Neural cell (in vitro differentiated cells): ENCODE results near the gene TBPL1. TPM values are rescaled to one million over a fixed set of nuclear protein-coding genes. Genes with fewer than 3 reads are reported as not detected.
A peak's percentile ranks its signal among the peaks of the same experiment; 100 is the strongest.
"Not testable (repeated sequence)": the region's sequence is repeated elsewhere in the genome, so short reads cannot be mapped to it uniquely, and the experiment has no call there.

Experiments
- H2AFZ ChIP-seq: fragments of 200-600, 300-800 bp; sonication (generic), shearing (Covaris generic); 2 replicates; pipeline ENCODE4 v1.6.0; 2014; ENCODE audit warnings: low read depth, mild to moderate bottlenecking, antibody characterized with exemption, low read length, moderate library complexity
- H3F3A ChIP-seq: fragments of 200-600 bp; shearing (Covaris generic); 2 replicates; pipeline ENCODE4 v1.6.1; 2016; ENCODE audit warnings: mild to moderate bottlenecking, moderate library complexity, mixed read lengths, antibody characterized with exemption, low read length; ENCODE audit not compliant: insufficient read depth, poor library complexity, severe bottlenecking
- H3K27ac ChIP-seq: fragments of 200-600, 300-800 bp; sonication (generic), shearing (Covaris generic); 2 replicates; pipeline ENCODE4 v1.5.1; 2014; ENCODE audit warnings: mild to moderate bottlenecking, low read length, moderate library complexity
- H3K27me3 ChIP-seq: fragments of 300-800, 200-600 bp; sonication (generic), shearing (Covaris generic); 2 replicates; pipeline ENCODE4 v1.6.0; 2014; ENCODE audit warnings: mild to moderate bottlenecking, low read depth, low read length, moderate library complexity; ENCODE audit not compliant: insufficient read depth
- H3K36me3 ChIP-seq: fragments of 300-800, 200-600 bp; sonication (generic), shearing (Covaris generic); 2 replicates; pipeline ENCODE4 v1.5.1; 2014; ENCODE audit warnings: mild to moderate bottlenecking, antibody characterized with exemption, low read length, moderate library complexity; ENCODE audit not compliant: insufficient read depth
- H3K4me2 ChIP-seq: fragments of 300-800, 200-600 bp; sonication (generic), shearing (Covaris generic); 2 replicates; pipeline ENCODE4 v1.6.0; 2014; ENCODE audit warnings: mild to moderate bottlenecking, low read length
- H3K4me3 ChIP-seq: fragments of 300-800, 200-600 bp; sonication (generic), shearing (Covaris generic); 2 replicates; pipeline ENCODE4 v1.5.1; 2014; ENCODE audit warnings: mild to moderate bottlenecking, low read length, moderate library complexity
- H3K79me2 ChIP-seq: fragments of 200-600 bp; shearing (Covaris generic); replicated peaks from 2 replicates; pipeline ENCODE4 v1.6.0; 2014; ENCODE audit warnings: mild to moderate bottlenecking, low read length, moderate library complexity; ENCODE audit not compliant: insufficient read depth
- H3K9ac ChIP-seq: fragments of 300-800, 200-600 bp; sonication (generic), shearing (Covaris generic); 2 replicates; pipeline ENCODE4 v1.6.1; 2016; ENCODE audit warnings: mild to moderate bottlenecking, low read length, mixed read lengths
- H3K9me2 ChIP-seq: fragments of 200-600 bp; shearing (Covaris generic); 2 replicates; pipeline ENCODE4 v1.6.1; 2016; ENCODE audit warnings: mild to moderate bottlenecking, low read length, mixed read lengths; ENCODE audit not compliant: insufficient read depth
- H3K9me3 ChIP-seq: fragments of 200-600, 300-800 bp; sonication (generic), shearing (Covaris generic); 2 replicates; pipeline ENCODE4 v1.6.1; 2016; ENCODE audit warnings: mild to moderate bottlenecking, mixed run types, low read length, moderate library complexity, mixed read lengths
- H4K20me1 ChIP-seq: fragments of 200-600 bp; shearing (Covaris generic); 2 replicates; pipeline ENCODE4 v1.6.1; 2016; ENCODE audit warnings: mild to moderate bottlenecking, mixed run types; ENCODE audit not compliant: insufficient read depth
- POLR2AphosphoS5 ChIP-seq: IDR thresholded peaks from 2 replicates; pipeline ENCODE4 v1.6.1; 2012
- RAD21 ChIP-seq: fragments of 450-650 bp; conservative IDR thresholded peaks from 2 replicates; pipeline ENCODE4 v1.6.1; 2014; ENCODE audit warnings: antibody characterized with exemption, mild to moderate bottlenecking, moderate library complexity
- SMC3 ChIP-seq: fragments of 450-650 bp; conservative IDR thresholded peaks from 2 replicates; pipeline ENCODE4 v1.6.1; 2014; ENCODE audit warnings: antibody characterized with exemption, mild to moderate bottlenecking, moderate library complexity; ENCODE audit not compliant: poor library complexity
- TAF1 ChIP-seq: IDR thresholded peaks from 2 replicates; pipeline ENCODE4 v1.6.1; 2012; ENCODE audit warnings: low read depth
- polyA plus RNA-seq: library from polyadenylated mRNA; depleted of rRNA; stranded (reverse); fragments of >200 nt; gene quantifications from 2 replicates; pipeline ENCODE4 v1.2.3, GENCODE V29; 2014
- TF ChIP-seq, protein P1 (sequence below): fragments of 450-650 bp; IDR thresholded peaks from 2 replicates; pipeline ENCODE4 v1.5.1; 2014; ENCODE audit warnings: antibody characterized with exemption, mild to moderate bottlenecking, moderate library complexity; ENCODE audit not compliant: poor library complexity, severe bottlenecking

TBPL1 gene
- polyA plus RNA-seq, 1 donor from 2014 or later: 110 TPM

DNA sequence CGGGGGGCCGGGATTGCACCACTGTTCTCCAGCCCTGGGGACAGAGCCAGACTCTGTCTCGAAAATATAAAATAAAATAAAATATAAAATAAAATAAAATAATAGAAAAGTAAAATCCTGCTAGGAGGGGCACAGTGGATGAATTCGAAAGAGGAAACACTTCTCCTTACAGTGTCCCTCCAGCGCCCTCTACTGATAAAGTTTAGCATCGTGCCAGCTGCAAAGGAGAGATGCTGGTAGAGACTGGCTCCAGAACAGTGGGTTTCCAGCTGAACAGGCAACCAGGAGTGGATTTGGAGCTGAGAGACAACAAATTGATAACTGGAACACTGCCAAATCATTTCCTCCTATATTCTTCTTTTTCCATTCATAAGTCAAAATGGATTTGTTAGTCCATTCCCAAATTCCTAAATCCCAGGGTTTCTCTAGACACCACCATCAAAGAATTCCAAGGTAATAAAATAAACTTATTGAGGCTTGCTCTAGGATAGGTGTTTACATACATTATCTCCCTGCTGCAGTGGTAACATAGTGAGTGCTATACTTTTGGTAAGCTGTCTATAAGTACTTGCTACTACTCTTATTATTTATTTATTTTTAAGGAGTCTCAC lies 31.7 kb upstream of the TBPL1 start:
- Histone ChIP-seq H3K4me2 (no peak overlapping the region), H2AFZ (no peak overlapping the region), H3F3A (no peaks in the 10 kb centered on the region), H3K9ac (no peak overlapping the region), H3K9me2 (no peaks in the 10 kb centered on the region), H3K36me3 (no peaks in the 10 kb centered on the region), H3K27ac (no peak overlapping the region), H4K20me1 (no peaks in the 10 kb centered on the region), H3K9me3 (no peaks in the 10 kb centered on the region), H3K27me3 (no peaks in the 10 kb centered on the region), H3K79me2 (no peaks in the 10 kb centered on the region), H3K4me3 (no peak overlapping the region)
- TF ChIP-seq SMC3 (peak; percentile 59), TAF1 (no peak), RAD21 (peak; percentile 66)
- TF ChIP-seq, protein P1, sequence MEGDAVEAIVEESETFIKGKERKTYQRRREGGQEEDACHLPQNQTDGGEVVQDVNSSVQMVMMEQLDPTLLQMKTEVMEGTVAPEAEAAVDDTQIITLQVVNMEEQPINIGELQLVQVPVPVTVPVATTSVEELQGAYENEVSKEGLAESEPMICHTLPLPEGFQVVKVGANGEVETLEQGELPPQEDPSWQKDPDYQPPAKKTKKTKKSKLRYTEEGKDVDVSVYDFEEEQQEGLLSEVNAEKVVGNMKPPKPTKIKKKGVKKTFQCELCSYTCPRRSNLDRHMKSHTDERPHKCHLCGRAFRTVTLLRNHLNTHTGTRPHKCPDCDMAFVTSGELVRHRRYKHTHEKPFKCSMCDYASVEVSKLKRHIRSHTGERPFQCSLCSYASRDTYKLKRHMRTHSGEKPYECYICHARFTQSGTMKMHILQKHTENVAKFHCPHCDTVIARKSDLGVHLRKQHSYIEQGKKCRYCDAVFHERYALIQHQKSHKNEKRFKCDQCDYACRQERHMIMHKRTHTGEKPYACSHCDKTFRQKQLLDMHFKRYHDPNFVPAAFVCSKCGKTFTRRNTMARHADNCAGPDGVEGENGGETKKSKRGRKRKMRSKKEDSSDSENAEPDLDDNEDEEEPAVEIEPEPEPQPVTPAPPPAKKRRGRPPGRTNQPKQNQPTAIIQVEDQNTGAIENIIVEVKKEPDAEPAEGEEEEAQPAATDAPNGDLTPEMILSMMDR: peak; percentile 67

DNA sequence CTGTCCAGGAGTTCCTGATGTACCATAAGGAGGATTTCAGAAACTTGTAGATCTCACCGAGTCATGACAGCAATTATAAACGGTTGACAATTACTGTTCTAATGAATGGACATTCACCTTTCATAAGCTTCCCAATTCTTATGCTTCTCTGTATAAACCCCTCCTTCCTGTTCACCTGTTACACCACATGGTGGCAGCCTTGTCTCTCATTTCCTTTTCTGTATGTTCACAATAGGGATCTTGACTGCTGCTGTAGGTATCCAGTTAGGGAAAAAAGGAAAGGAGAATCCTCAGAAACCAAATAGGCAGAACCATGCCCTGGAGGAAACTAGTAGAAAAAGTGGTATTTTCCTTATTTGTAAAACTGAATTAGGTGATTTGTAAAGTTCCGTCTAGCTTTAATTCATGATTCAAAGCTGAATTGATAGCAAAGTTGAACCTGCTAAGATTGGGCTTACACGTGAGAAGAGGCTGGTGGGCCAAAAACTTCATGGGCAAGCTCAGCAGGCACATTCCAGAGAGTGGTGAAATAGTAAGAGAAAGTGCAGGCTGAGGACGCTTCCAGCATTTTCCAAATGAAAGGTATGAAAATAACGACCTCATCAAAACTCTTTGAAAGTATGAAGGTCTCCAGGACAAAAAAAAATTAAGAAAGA lies 29.0 kb upstream of the TBPL1 start:
- H3F3A ChIP-seq: no peaks in the 10 kb centered on the region
- H2AFZ ChIP-seq: no peak overlapping the region
- H3K9me2 ChIP-seq: no peaks in the 10 kb centered on the region
- TF ChIP-seq POLR2AphosphoS5 (no peak), RAD21 (peak; percentile 95), SMC3 (peak; percentile 98)
- TF ChIP-seq, protein P1: peak; percentile 91
- H3K4me3 ChIP-seq: no peak overlapping the region
- no peak overlapping the region for H3K9ac ChIP-seq
- H3K27ac ChIP-seq: no peak overlapping the region
- no peaks in the 10 kb centered on the region for H3K9me3 ChIP-seq
- no peaks in the 10 kb centered on the region for H3K79me2 ChIP-seq
- no peaks in the 10 kb centered on the region for H3K27me3 ChIP-seq
- H4K20me1 ChIP-seq: no peaks in the 10 kb centered on the region
- no peak overlapping the region for H3K4me2 ChIP-seq
- H3K36me3 ChIP-seq: no peaks in the 10 kb centered on the region

DNA sequence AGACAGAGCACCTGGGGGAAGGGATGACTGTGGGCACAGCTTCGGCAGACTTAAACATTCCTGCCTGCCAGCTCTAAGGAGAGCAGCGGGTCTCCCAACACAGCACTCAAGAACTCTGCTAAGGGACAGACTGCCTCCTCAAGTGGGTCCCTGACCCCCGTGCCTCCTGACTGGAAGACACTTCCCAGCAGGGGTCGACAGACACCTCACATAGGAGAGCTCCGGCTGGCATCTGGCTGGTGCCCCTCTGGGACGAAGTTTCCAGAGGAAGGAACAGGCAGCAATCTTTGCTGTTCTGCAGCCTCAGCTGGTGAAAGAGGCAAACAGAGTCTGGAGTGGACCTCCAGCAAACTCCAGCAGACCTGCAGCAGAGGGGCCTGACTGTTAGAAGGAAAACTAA lies 21.8 kb upstream of the TBPL1 start:
- not testable (repeated sequence) for H3K4me3 ChIP-seq, H2AFZ ChIP-seq, H3K79me2 ChIP-seq

DNA sequence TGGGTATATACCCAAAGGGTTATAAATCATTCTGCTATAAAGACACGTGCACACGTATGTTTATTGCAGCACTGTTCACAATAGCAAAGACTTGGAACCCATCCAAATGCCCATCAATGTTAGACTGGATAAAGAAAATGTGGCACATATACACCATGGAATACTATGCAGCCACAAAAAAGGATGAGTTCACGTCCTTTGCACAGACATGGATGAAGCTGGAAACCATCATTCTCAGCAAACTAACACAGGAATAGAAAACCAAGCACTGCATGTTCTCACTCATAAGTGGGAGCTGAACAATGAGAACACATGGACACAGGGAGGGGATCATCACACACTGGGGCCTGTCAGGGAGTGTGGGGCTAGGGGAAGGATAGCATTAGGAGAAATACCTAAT lies 16.7 kb upstream of the TBPL1 start:
- not testable (repeated sequence) for H3F3A ChIP-seq, H3K9ac ChIP-seq, H4K20me1 ChIP-seq, H3K9me2 ChIP-seq, H3K9me3 ChIP-seq, H3K27me3 ChIP-seq, H3K36me3 ChIP-seq, H3K27ac ChIP-seq, H3K4me2 ChIP-seq, H2AFZ ChIP-seq, H3K4me3 ChIP-seq, H3K79me2 ChIP-seq

More for the DNA sequence above, 21.8 kb upstream of the TBPL1 start:
- not testable (repeated sequence) for H3K36me3 ChIP-seq, H3K4me2 ChIP-seq, H3K9me3 ChIP-seq, H3F3A ChIP-seq, H3K9ac ChIP-seq, H4K20me1 ChIP-seq, H3K27me3 ChIP-seq, H3K27ac ChIP-seq, H3K9me2 ChIP-seq
